SK-N-SH (cell line): ENCODE data around the gene CA5A.
"Not testable (repeated sequence)": the region's sequence is repeated elsewhere in the genome, so short reads cannot be mapped to it uniquely, and the experiment has no call there.

Experiments used
- FOXJ3 ChIP-seq: sonication (generic); formaldehyde crosslinking; IDR thresholded peaks from 2 replicates; pipeline ENCODE4 v1.5.1; 2020; ENCODE audit warnings: mild to moderate bottlenecking, missing genetic modification reagents
- GABPA ChIP-seq: IDR thresholded peaks from 2 replicates; pipeline ENCODE4 v1.4.0; 2012; ENCODE audit warnings: low read depth, mild to moderate bottlenecking
- GATA2 ChIP-seq: sonication (generic); formaldehyde crosslinking; IDR thresholded peaks from 2 replicates; pipeline ENCODE4 v1.5.0; 2020; ENCODE audit warnings: mild to moderate bottlenecking, missing genetic modification reagents
- JUND ChIP-seq: IDR thresholded peaks from 2 replicates; pipeline ENCODE4 v1.4.0; 2012
- MEF2A ChIP-seq: IDR thresholded peaks from 2 replicates; pipeline ENCODE4 v1.4.0; 2012; ENCODE audit warnings: low read depth, borderline replicate concordance
- RAD21 ChIP-seq: IDR thresholded peaks from 2 replicates; pipeline ENCODE4 v1.6.1; 2012; ENCODE audit warnings: mild to moderate bottlenecking, low read length
- RFX5 ChIP-seq: IDR thresholded peaks from 2 replicates; pipeline ENCODE4 v1.6.1; 2012; ENCODE audit warnings: mild to moderate bottlenecking, improper control_type of control experiment, low read length
- TEAD4 ChIP-seq: IDR thresholded peaks from 2 replicates; pipeline ENCODE4 v1.4.0; 2012; ENCODE audit warnings: mild to moderate bottlenecking, borderline replicate concordance; ENCODE audit not compliant: insufficient read depth
- TF ChIP-seq, protein P1 (sequence below): fragments of 200-600 bp; sonication (generic); IDR thresholded peaks from 2 replicates; pipeline ENCODE4 v1.6.1; 2017; ENCODE audit warnings: antibody characterized with exemption, mild to moderate bottlenecking, moderate library complexity
- TF ChIP-seq, protein P2 (sequence below): IDR thresholded peaks from 2 replicates; pipeline ENCODE4 v1.4.0; 2012; ENCODE audit warnings: low read depth
- TF ChIP-seq, protein P3 (sequence below): IDR thresholded peaks from 2 replicates; pipeline ENCODE4 v1.6.1; 2012; ENCODE audit warnings: mild to moderate bottlenecking, low read depth, low read length, moderate library complexity
- TF ChIP-seq, protein P4 (sequence below): IDR thresholded peaks from 2 replicates; pipeline ENCODE4 v1.4.0; 2012; ENCODE audit warnings: low read depth, borderline replicate concordance
- TF ChIP-seq, protein P5 (sequence below): IDR thresholded peaks from 2 replicates; pipeline ENCODE4; 2012

DNA sequence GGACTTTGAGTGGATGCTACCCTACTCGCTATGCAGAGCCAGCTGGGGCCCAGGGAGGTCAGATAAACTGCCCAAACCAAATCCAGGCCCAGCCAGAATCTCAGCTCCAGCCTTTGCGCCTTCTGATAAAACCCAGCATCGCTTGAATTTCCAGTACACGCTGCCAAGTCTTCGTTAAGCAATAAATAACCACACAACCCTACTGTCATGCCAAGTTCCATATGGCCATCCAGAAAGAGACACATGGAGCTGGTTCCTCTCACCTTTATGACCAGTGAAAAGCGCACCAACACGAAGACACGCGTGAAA is 73.0 kb downstream of the CA5A start:
- TF ChIP-seq, protein P1, sequence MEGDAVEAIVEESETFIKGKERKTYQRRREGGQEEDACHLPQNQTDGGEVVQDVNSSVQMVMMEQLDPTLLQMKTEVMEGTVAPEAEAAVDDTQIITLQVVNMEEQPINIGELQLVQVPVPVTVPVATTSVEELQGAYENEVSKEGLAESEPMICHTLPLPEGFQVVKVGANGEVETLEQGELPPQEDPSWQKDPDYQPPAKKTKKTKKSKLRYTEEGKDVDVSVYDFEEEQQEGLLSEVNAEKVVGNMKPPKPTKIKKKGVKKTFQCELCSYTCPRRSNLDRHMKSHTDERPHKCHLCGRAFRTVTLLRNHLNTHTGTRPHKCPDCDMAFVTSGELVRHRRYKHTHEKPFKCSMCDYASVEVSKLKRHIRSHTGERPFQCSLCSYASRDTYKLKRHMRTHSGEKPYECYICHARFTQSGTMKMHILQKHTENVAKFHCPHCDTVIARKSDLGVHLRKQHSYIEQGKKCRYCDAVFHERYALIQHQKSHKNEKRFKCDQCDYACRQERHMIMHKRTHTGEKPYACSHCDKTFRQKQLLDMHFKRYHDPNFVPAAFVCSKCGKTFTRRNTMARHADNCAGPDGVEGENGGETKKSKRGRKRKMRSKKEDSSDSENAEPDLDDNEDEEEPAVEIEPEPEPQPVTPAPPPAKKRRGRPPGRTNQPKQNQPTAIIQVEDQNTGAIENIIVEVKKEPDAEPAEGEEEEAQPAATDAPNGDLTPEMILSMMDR, result not testable (repeated sequence)
- not testable (repeated sequence) for TF ChIP-seq FOXJ3 (CRISPR knock-in tag); MEF2A; GABPA; RFX5; TEAD4; RAD21; GATA2 (CRISPR knock-in tag); JUND
- TF ChIP-seq, protein P2, sequence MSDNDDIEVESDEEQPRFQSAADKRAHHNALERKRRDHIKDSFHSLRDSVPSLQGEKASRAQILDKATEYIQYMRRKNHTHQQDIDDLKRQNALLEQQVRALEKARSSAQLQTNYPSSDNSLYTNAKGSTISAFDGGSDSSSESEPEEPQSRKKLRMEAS, result not testable (repeated sequence)
- TF ChIP-seq, protein P3, sequence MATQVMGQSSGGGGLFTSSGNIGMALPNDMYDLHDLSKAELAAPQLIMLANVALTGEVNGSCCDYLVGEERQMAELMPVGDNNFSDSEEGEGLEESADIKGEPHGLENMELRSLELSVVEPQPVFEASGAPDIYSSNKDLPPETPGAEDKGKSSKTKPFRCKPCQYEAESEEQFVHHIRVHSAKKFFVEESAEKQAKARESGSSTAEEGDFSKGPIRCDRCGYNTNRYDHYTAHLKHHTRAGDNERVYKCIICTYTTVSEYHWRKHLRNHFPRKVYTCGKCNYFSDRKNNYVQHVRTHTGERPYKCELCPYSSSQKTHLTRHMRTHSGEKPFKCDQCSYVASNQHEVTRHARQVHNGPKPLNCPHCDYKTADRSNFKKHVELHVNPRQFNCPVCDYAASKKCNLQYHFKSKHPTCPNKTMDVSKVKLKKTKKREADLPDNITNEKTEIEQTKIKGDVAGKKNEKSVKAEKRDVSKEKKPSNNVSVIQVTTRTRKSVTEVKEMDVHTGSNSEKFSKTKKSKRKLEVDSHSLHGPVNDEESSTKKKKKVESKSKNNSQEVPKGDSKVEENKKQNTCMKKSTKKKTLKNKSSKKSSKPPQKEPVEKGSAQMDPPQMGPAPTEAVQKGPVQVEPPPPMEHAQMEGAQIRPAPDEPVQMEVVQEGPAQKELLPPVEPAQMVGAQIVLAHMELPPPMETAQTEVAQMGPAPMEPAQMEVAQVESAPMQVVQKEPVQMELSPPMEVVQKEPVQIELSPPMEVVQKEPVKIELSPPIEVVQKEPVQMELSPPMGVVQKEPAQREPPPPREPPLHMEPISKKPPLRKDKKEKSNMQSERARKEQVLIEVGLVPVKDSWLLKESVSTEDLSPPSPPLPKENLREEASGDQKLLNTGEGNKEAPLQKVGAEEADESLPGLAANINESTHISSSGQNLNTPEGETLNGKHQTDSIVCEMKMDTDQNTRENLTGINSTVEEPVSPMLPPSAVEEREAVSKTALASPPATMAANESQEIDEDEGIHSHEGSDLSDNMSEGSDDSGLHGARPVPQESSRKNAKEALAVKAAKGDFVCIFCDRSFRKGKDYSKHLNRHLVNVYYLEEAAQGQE, result not testable (repeated sequence)
- TF ChIP-seq, protein P4, sequence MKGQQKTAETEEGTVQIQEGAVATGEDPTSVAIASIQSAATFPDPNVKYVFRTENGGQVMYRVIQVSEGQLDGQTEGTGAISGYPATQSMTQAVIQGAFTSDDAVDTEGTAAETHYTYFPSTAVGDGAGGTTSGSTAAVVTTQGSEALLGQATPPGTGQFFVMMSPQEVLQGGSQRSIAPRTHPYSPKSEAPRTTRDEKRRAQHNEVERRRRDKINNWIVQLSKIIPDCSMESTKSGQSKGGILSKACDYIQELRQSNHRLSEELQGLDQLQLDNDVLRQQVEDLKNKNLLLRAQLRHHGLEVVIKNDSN, result not testable (repeated sequence)
- TF ChIP-seq, protein P5, sequence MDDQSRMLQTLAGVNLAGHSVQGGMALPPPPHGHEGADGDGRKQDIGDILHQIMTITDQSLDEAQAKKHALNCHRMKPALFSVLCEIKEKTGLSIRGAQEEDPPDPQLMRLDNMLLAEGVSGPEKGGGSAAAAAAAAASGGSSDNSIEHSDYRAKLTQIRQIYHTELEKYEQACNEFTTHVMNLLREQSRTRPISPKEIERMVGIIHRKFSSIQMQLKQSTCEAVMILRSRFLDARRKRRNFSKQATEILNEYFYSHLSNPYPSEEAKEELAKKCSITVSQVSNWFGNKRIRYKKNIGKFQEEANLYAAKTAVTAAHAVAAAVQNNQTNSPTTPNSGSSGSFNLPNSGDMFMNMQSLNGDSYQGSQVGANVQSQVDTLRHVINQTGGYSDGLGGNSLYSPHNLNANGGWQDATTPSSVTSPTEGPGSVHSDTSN, result not testable (repeated sequence)
